HG03280 (cell line): ENCODE data around the gene NCKAP5.

Experiments used
- ATAC-seq: cut with Tn5 transposase; IDR thresholded peaks from one replicate; pipeline ENCODE4 v1.9.1; 2021; ENCODE audit warnings: mild to moderate bottlenecking, moderate library complexity; ENCODE audit not compliant: unreplicated experiment

Gene NCKAP5

DNA sequence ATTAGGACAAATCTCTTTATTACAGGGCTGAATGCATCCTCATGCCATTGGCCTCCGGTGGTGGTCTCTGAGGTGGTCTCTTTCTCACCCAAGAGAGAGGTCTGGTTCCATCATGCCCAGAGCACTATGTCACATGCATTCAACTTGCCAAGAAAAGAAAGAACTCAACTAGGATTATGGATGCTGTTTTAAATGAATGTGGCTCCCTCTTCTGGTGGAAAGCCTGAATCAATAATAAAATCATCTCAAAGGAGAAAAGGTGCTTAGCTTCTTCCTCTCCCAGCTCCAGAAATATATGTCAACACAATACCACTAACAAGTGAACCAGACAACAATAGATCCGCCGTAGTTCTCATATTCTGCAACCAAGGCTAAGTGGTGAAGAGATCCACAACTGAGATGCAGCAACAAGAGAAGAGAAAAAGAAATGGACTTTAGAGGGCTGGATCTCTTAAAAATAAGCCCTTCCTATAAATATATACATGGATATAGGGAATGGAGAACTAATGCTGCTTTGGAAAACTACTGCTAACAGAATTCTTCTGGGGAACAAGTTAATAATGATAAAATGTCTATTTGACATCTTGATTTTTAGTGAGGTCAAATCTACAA, 396.8 kb downstream of the NCKAP5 start:
- peak; percentile 58 for ATAC-seq

DNA sequence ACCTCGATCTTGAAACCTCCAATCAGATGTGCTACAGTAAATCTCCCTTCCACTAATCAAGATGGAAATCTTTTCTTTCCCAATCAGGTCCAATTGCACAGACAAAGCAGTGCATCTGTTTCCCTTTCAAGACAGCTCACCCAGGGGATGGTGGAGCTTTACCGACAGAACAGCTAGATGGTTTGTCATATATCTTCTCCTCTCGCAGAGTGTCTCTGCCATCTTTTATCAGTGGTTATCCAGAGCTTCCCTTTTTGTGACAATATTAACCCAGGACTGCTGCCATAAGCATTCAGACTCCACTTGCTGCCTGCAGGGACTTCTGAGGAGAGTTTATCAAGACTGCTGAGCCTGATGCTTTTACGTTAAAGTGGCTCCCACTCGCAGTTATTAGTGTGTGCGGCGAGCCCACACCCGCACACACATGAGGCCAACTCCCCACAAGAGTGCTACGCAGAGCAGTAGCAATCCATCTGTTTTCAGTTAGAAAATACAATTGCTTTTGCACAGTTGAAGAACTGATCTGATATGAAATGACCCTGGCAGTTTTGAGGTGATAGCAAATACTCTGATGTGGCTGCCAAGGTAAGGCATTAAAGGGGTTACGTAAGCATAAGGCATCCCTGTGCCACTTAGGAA, 398.9 kb downstream of the NCKAP5 start:
- ATAC-seq, result no peak

DNA sequence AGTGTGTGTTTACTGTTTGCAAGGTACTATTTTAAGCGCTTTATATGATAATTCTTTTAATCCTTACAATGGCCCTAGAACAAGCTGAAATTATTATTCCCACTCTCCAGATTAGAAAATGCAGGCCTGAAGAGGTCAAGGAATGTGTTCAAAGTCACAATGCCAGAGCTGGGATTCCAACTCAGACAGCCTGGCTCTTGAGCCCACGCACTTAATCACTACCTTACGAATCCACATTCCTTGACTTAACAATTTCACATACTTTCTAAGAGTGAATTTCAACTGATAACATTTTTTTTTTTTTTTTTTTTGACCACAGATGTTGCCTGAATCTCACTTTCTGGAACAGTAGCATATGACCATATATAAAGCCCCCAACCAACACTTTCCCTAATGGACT, 400.3 kb downstream of the NCKAP5 start:
- no peak for ATAC-seq

DNA sequence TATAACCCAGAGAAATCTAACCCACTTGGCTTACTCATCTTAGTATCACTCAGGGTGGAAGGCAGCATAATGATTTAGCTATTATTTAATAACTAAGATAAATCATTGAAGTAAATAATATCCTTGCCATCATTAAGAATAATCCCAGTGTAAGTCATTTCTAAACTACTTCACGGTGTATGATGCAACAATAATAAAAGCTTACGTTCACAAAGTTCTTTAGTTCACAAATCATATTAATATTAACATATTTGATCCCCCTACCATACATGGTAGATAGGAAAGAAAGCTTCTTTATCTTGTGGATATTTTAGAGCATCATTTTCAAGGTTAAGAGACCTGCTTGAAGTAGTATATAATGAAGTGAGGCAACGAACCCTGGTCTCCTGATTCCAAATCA, 401.0 kb downstream of the NCKAP5 start:
- ATAC-seq, result no peak

DNA sequence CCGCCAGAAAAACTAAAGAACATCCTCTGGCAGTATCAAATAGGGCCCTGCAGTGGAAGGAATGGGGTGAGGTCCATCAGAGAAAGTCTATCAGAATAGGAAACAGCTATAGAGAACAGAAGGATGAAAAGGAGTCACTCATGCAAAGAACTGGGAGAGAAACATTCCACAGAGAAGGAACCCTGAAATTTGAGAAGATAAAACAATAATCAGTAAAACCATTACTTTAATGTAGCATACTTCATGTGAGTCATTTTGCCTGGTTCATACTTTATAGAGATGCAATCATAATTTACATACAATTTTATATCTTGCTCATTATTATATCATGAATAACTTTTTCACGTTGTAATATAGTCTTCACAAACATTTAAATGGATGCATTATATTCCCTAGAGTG, 402.2 kb downstream of the NCKAP5 start:
- ATAC-seq, result no peak

DNA sequence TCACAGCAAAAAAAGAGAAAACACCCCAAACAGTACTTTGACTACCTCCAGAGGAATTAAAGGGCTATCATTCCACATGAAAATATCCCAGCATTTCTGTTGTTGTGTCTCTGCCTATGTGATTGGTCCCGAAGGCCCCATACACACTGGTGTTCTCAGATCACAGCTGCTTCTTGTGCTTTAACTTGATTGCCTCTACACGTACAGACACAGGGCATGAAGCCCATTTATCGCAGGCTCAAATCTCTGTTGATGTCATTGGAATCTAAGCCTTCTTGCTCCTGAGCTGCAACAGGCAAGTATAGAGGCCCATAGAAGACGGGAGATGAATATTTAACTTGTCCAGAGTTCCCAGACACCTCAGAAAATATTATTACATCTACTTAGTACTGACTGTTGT, 405.2 kb downstream of the NCKAP5 start:
- ATAC-seq, result no peak

DNA sequence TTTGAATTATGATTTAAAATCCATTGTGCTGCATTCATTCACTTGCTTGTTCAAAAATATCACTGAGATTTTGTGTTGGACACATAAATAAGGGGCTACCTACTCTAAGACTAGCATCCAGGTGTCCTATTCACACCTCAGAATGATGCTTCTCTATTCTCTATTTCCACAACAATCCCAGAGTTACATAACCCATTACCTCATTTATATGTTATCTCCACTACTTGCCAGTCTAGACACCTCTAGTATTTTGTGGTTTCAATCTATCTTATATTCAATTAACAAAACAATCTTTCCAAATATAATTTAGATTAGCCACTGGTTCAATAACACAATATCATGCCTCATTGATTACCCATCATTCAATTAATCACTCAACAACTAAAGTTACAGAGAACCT, 409.8 kb downstream of the NCKAP5 start:
- no peak for ATAC-seq

DNA sequence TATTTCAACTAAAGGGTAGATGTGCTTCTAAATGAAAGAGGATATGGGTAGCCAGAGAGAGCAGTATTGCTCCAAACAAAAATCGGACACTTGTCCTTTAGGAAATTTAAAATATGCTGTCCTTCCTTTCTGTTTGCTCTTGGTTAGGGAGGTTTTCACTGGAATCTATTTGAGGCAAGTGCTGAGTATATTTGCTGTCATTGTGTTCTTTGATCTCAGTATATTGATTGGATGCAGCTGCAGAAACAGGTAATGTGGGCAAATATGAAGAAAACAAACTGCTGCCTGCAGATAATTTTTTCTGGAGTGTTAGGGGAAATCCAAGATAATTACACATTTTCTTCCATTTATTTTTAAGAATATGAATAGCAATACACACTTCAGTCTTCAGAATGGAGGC, 410.2 kb downstream of the NCKAP5 start:
- no peak for ATAC-seq

DNA sequence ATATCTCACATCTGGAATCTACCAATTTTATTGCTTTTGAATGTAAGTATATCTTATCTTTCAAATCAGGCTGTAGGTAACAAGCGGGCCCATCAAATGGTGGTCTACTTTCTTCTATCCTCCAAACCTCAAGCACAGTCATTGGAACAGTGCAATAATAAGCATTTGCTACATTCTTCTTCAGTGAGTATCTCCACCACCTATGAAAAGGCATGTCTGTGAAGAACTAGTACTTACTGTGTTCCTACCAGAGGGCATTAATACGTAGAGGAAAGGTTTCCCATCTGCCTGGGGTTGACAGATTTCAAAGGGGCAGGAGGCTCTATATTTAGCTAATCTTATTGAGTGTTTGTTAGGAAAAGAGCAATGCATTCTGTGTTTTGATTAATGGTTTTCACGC, 411.1 kb downstream of the NCKAP5 start:
- ATAC-seq, result no peak

DNA sequence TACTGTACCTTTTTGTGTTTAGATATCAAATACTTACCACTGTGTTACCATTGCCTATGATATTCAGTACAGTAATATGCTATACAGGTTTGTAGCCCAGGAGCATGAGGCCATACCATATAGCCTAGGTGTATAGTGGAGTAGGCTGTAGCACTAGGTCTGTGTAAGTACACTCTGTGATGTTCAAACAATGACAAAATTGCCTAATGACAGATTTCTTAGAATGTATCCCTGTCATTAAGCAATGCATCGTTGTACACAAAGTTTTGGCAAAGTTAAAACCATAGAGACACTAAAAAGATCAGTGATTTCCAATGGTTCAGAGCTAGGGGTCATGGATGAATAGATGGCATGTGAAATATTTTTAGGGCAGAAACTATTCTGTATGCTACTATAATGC, 415.5 kb downstream of the NCKAP5 start:
- no peak for ATAC-seq

DNA sequence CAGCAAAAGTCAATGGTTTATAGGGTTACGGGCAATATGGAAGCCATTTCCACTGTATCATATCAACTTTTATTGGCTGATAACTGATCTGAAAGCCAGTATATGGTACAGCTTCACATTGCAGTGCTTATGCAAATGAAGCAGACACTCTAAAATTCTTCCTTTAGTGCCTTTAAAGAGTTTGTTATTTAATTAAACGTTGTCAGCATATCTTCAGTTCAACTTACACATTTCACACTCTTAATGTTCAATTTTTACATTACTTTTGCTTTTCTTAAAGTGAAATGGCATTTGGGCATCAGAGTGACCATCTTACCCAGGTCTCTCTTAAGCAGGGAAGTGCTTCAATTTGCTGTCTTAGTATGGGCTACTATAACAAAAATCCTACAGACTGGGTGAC, 420.1 kb downstream of the NCKAP5 start:
- no peak for ATAC-seq

DNA sequence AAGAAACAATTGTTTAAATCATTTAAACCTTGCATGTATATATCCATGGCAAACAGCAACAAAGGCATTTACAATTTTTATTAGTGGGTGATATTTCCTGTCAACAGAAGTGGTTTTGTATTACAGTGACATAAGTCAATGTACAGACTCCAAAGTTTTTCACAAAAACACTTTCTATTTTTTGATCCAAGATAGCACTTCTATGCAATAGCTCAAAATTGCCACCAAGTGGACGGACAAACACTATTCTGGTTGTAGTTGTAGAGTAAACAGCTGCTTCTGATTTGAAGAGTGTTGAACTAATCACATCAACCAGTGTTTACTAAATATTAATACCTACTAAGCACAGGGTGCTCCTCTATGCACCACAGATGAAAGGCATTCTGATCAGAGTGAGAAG, 421.4 kb downstream of the NCKAP5 start:
- ATAC-seq, result no peak

DNA sequence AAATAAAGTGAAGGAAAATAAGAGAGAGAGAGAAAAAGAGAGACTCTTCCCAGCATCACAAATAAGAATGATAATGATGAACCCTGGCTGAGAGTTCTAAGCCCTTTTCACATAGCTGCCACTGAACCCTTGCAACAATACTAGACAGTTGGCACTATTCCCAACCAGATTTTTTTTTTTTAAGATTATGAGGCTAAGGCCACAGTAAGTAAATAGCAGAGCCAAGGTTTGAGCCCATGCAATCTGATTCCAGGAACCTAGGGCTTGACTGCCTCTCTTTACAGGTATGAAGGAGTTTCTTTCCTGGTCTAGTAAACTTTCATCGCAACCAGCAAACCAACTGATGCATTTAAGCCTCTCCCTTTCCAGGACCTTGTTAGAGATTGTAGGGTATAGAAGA, 424.6 kb downstream of the NCKAP5 start:
- no peak for ATAC-seq

DNA sequence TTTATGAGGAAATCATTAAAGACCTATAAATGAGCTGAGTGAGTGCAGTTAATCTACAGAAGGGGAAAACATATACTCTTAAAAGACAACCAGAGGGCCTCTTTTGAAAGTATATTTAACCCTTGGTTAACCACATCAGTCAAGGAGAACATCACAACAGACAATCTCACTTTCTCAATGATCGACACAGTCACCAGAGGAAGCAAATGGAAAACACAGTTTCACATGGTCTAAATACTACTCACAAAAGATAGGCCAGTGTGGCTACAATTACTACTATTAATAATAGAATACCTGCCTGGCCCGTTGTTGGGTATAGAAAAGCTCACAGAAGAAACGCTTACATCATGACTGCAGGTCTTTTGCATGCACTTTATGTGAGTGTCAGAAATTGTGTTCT, 426.2 kb downstream of the NCKAP5 start:
- no peak for ATAC-seq

DNA sequence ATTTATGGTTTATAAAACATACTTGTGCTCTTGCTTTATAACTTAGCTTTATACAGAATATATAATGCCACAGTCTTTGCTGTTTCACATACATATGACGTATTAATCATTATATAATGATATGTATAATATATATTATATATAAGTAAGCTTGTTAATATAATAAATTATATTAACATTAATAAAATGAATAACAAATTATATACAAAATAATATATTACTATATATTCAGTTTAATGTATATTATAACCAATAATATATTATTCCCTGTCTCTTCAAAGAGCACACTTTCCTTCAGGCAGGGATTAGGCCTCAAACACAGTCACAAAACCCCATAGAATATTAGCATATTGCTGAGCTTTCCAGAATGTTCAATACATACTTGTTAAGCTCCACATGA, 427.6 kb downstream of the NCKAP5 start:
- ATAC-seq, result no peak

DNA sequence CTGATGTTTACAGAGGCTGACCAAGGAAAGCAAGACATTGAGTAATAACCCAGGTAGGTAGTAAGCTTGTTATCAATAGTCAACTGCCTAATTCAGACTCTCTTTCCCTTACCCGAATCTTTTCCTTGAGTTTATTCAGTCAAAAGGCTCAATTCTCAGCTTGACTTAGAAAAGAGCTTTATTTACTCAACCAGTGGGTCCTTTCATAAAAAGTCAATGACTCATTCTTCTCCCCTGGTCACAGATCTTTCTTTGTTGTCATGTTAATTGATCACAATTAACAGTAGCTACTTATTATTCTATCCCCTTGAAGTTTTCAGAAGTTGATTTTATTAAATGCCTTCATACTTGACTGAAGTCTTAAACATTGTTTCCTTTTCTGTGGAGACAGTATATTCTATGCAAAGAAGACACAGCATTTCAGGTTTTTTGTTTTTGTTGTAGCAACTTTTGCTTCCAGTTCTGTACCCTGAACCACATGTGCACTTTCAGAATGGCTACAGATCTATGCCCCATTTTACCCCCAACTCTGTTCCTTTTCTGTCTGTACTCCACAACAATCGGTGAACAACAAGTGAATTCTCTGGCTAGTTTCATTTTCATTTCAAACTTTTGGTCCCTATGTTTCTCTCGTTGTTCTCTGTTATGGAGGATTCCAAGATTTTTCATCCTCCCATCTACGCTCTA, 428.3 kb downstream of the NCKAP5 start:
- no peak for ATAC-seq

DNA sequence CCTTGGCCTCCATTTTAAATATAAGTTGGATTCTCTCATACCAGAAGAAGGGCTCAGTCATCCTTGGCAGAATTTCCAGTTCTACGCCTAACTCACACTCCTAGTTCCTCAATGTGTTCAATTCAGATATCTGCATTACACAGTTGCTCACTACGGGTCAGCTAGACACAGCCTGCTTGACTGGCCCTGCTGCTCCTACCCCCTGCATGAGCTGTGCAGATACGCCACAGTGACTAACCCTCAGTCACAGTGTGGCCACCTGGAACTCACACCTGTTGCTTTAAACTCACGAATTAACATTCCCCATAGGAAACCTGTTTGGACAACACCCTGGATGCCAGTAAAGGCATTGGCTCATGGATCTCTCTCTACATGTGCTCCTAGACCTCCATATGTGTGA, 429.6 kb downstream of the NCKAP5 start:
- no peak for ATAC-seq

DNA sequence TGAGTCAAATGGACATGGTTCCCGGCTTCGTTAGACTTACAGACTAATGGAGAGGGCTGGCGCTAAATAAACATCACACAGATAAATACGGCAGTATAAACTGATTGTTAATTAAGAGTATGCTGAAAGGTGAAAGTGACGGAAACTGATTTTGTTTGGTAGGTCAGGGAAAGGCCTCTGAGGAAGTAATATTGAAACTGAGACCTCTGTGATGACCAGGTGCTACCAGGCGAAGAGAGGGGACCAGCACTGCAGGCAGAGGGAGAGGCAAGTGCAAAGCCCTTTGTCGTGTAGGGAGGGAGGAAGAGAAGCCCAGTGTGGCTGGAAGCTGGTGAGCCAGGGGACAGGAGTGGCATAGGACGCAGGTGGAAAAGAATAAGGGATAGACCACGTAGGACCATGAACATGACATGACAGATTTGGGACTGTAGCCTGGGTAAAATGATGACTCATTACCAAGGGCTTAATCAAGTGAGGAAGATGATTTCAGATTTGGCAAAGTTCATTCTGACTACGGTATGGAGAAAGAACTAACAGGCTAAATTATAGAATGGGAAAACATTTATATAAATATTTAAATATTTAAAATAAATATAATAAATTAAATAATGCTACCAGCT, 433.1 kb downstream of the NCKAP5 start:
- ATAC-seq, result no peak

DNA sequence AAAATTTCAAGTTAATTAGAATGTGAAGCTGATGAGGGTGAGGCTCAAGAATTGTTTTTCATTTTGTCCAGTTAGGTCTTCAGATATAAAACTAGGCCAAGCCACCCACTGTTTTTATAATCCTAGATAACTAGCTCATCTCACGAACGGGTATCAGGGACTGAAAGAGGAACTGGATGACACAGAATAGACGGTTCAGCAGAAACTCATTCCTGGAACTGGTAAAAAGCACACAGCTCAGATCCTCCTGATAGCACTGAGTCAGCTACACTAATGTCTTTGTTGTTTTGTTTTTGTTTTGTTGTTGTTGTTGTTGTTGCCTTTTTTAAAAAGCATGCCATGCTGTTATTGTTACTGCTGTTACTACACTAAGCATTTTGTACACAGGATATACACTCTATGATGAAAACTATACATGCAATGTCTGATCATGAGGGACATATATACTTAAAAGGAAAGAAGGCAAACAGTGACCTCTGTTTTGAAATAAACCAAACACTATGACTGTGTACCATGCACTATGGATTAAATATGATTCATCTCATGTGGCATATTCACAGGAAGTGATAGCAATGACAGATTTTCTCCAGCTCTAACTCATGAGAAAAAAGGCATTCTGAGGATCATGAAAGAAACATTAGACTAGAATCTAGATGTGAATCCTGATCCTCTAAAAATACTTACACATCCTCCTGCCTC, 437.6 kb downstream of the NCKAP5 start:
- no peak for ATAC-seq

DNA sequence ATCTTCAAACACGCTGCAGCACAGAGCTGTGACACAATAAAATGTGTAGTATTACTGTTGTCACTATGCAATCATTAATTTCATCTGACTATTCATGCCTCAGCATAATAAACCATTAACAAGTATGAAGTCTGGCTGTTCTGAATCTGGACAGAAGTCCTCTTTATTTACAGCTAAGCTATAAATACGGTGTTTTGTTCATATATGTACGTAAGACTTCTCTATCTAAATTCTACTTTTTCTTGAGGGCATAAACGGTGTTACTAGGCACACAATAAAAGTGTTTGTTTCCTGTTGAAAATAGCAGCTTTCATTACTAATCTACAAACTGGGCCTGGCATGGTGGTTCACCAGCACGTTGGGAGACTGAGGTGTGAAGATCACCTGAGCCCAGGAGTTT, 443.8 kb downstream of the NCKAP5 start:
- ATAC-seq, result no peak

DNA sequence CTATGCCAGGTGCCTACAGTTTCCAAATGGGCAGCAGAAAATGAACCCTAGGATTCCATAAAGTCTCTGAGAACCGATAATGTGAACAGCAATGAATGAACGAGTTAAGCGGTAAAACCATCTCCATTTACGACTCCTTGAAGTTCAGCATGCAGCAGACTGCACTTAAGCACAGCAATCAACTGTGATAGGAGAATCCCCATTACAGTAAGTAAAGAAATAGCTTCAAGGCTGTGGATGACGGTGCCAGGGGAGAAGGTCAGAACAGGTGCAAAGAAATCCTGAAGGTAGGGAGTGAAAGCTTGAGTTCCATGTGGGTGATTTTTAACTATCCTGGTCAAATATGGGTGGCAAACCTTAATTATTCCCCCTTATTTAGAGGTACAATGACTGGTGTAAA, 444.4 kb downstream of the NCKAP5 start:
- ATAC-seq, result no peak

DNA sequence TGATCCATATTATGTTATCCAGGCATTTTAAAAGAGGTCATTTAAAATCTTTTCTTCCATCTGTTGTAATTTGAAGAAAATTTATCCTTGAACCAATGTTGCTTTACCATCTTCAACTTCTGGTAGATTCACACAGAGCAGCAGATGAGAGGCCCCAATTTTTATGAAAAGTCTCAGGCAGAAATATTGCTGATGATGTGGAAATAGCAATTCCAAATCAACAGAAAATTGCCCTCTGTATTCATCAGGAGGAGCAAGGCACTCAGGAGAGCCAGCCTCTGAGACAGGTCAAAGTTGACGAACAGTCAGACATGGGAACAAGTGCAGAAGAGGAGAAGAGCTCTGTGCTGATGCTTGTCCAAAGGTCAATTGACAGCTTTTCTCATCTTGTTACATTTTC, 444.9 kb downstream of the NCKAP5 start:
- ATAC-seq, result no peak
